Gastrocnemius medialis (tissue), 4 donors: ENCODE measurements around the gene STRN3.
"Not testable (repeated sequence)": the region's sequence is repeated elsewhere in the genome, so short reads cannot be mapped to it uniquely, and the experiment has no call there.

Experiments used
- CTCF ChIP-seq, 5 experiments: fragments of 450-650 bp in 3 of 5; fragments of 200-600 bp in 2 of 5; sonication (generic) in 2 of 5; IDR thresholded peaks in 4 of 5; conservative IDR thresholded peaks in 1 of 5; 1 replicate in 4 of 5; 2 replicates in 1 of 5; pipeline ENCODE4 v1.5.1; 2016 to 2019; ENCODE audit warnings: antibody characterized with exemption in 5 of 5, mild to moderate bottlenecking in 3 of 5, moderate library complexity in 3 of 5
- POLR2A ChIP-seq, 2 donors: fragments of 450-650 bp; IDR thresholded peaks; one replicate each; pipeline ENCODE4 v1.6.1; 2017; ENCODE audit warnings: antibody characterized with exemption in 2 of 2, mild to moderate bottlenecking in 2 of 2, moderate library complexity in 2 of 2

DNA sequence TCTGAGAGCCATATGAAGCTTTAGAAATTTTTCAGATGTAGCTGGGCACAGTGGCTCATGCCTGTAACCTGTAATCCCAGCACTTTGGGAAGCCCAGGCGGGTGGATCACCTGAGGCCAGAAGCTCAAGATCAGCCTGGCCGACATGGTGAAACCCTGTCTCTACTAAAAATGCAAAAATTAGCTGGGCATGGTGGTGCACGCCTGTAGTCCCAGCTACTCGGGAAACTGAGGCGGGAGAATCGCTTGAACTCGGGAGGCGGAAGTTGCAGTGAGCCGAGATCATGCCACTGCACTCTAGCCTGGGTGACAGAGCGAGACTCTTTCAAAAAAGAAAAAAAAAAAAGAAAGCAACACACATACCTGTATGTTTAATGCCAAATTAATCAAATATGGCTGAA, 16.7 kb upstream of the STRN3 start:
- not testable (repeated sequence) for TF ChIP-seq POLR2A (IDR thresholded peaks at IDR 0.05); CTCF (IDR thresholded peaks at IDR 0.05 in 4 of 5, conservative IDR thresholded peaks at IDR 0.05 in 1 of 5)
